ENCODE data around the gene RNF220. TPM values are rescaled to one million over a fixed set of nuclear protein-coding genes. Genes with fewer than 3 reads are reported as not detected.
A peak's percentile ranks its signal among the peaks of the same experiment; 100 is the strongest.

The RNF220 gene
- total RNA-seq, 2 donors from 2014 or later = 121 to 125 TPM

DNA sequence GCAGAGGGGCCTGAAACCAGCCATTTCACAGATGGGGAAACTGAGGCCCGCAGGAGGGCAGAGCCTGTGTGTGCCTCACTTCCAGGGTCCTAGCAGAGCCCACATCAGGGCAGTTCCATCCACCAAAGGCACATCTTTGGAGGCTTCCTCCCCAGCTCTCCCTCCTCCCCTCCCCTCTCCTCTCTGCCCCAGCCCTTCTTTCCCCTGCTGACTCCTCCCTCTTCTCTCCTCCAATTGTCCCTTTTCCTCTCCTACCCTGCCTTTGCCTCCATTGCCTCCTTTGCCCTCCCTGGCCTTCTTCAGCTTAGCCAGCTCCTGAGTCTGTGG lies 212.6 kb downstream of the RNF220 start:
- no peak for DNase-seq (ENCODE audit: low spot score)
- no peak for ATAC-seq (ENCODE audit: insufficient number of reproducible peaks, low FRiP score, low read depth)
- H3K4me1 ChIP-seq (ENCODE audit: control insufficient read depth in 1 of 2, low read depth in 2 of 2) = peaks cover 0 to 9% of the 10 kb centered on the region in 2 donors
- H3K9me3 ChIP-seq = no peaks in the 10 kb centered on the region
- no peaks in the 10 kb centered on the region for H3K27me3 ChIP-seq (replicated peaks; ENCODE audit: insufficient read depth)
- peak overlapping the region; percentile 50 for H3K4me3 ChIP-seq
- TF ChIP-seq, protein P1, sequence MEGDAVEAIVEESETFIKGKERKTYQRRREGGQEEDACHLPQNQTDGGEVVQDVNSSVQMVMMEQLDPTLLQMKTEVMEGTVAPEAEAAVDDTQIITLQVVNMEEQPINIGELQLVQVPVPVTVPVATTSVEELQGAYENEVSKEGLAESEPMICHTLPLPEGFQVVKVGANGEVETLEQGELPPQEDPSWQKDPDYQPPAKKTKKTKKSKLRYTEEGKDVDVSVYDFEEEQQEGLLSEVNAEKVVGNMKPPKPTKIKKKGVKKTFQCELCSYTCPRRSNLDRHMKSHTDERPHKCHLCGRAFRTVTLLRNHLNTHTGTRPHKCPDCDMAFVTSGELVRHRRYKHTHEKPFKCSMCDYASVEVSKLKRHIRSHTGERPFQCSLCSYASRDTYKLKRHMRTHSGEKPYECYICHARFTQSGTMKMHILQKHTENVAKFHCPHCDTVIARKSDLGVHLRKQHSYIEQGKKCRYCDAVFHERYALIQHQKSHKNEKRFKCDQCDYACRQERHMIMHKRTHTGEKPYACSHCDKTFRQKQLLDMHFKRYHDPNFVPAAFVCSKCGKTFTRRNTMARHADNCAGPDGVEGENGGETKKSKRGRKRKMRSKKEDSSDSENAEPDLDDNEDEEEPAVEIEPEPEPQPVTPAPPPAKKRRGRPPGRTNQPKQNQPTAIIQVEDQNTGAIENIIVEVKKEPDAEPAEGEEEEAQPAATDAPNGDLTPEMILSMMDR (IDR thresholded peaks at IDR 0.05) = no peak
- no peaks in the 10 kb centered on the region for H3K36me3 ChIP-seq
- no peak overlapping the region for H3K27ac ChIP-seq

DNA sequence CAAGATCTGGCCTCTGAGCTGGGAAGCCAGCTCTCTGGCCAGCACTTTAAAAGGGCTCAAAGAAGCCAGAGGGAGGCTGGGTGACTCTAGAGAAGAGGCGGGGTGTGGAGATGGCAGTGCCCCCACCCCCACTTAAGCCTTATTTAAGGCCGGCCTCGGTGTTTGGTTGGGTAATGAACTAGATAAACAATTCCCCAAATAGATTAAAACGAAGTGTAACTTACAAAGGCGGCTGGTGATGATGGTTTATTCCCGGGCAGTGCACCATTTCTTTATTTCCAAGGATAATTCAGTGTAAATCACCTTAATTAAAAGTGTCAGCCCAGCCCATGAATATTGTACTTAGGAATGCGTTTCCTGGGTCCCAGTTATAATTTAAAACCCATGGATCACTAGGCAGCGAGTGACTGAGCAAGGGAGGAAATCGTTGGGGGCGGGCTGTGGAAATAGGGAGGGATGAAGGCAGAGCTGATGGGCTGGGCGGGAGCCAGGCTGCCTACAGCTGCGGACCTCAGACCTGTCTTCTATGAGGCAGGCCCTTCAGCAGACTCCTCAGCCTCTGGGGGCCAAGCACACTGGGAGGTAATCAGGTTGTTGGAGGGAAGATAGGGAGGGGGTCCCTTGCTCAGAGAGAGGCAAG lies 214.3 kb downstream of the RNF220 start:
- DNase-seq (ENCODE audit: low spot score) = no peak
- TF ChIP-seq, protein P1 (IDR thresholded peaks at IDR 0.05) = no peak
- no peak overlapping the region for H3K4me3 ChIP-seq
- no peaks in the 10 kb centered on the region for H3K36me3 ChIP-seq
- peaks cover 0 to 9% of the 10 kb centered on the region in 2 donors for H3K4me1 ChIP-seq (ENCODE audit: control insufficient read depth in 1 of 2, low read depth in 2 of 2)
- no peaks in the 10 kb centered on the region for H3K9me3 ChIP-seq
- no peak for ATAC-seq (ENCODE audit: insufficient number of reproducible peaks, low FRiP score, low read depth)
- H3K27ac ChIP-seq = no peak overlapping the region
- no peaks in the 10 kb centered on the region for H3K27me3 ChIP-seq (replicated peaks; ENCODE audit: insufficient read depth)

DNA sequence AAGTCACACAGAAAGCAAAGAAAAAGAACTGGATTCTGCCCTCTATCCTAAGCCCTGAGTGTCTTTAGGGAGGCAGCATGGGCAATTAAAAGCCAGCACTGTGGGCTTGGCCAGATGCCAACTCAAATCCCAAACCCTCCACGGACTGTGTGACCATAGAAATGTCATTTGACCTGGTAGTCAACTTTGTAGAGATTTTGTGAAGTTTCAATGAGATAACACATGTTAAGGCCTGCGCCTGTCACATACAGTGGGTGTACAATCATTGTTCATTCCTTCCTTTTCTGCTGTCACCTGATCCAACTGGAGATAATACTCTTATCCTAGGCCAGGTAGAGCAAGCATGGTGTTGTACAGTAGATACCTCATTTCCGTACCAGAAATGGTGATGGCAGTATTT lies 215.0 kb downstream of the RNF220 start:
- Histone ChIP-seq H3K27ac (no peak overlapping the region), H3K36me3 (no peaks in the 10 kb centered on the region), H3K4me3 (no peak overlapping the region), H3K27me3 (replicated peaks; ENCODE audit: insufficient read depth) (no peaks in the 10 kb centered on the region), H3K9me3 (no peaks in the 10 kb centered on the region), H3K4me1 (ENCODE audit: control insufficient read depth in 1 of 2, low read depth in 2 of 2) (peaks cover 0 to 9% of the 10 kb centered on the region in 2 donors)
- DNase-seq (ENCODE audit: low spot score) (no peak), ATAC-seq (ENCODE audit: insufficient number of reproducible peaks, low FRiP score, low read depth) (no peak)
- TF ChIP-seq, protein P1 (IDR thresholded peaks at IDR 0.05) = no peak

DNA sequence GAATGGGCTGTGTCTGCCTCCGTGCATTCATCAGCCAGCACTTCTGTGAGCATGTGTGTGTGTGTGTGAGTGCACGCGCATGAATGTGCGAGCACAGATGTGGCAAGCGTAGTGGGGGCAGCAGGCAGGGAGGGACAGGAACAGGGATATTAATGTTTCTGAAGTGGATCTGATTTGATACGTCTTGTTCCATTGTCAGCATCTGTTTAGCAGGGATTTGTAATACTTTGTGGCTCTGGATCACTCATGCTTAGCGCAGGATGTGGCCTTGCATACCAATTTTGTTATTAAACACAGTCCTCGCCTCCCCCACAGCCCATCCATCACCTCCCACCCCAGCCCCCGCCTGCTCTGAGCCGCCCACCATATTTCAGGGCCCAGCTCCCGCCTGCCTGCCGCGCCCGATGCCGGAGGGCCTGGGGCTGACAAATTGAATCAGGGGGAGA lies 216.8 kb downstream of the RNF220 start:
- no peaks in the 10 kb centered on the region for H3K36me3 ChIP-seq
- no peak overlapping the region for H3K27ac ChIP-seq
- no peaks in the 10 kb centered on the region for H3K9me3 ChIP-seq
- ATAC-seq (ENCODE audit: insufficient number of reproducible peaks, low FRiP score, low read depth) (no peak), DNase-seq (ENCODE audit: low spot score) (no peak)
- TF ChIP-seq, protein P1 (IDR thresholded peaks at IDR 0.05) = no peak
- no peaks in the 10 kb centered on the region for H3K27me3 ChIP-seq (replicated peaks; ENCODE audit: insufficient read depth)
- no peak overlapping the region for H3K4me3 ChIP-seq
- H3K4me1 ChIP-seq (ENCODE audit: control insufficient read depth in 1 of 2, low read depth in 2 of 2) = peaks cover 0 to 7% of the 10 kb centered on the region in 2 donors

DNA sequence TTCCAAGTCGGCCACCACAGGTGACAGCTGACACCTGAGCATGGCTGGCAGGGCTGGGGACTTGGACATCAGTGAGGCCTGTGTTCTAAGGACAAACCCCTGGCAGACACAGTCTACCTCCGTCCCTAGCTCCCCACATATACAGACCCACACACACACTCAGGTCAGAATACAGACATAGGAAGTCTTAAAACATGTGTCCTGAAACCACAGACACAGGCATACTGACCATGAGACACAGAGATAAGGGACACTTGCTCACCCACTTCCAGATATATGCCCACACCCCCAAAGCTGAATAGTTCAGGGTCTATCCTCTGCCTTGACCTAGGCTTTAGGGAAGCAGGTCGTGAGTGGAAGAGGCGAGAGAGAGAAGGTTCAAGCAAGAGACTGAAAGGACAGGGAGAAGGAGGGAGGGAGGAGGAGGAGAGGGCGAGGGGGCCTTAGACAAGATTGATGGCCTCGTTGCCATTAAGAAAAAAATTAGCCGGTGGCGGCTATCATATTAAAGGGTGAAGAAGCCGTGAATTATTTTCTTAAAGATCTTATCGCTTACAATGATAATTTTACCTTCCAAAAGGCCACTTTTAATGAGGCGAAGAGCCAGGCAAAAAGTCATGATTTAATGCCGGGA lies 219.3 kb downstream of the RNF220 start:
- no peak for DNase-seq (ENCODE audit: low spot score)
- no peak overlapping the region for H3K4me3 ChIP-seq
- no peak for ATAC-seq (ENCODE audit: insufficient number of reproducible peaks, low FRiP score, low read depth)
- TF ChIP-seq, protein P1 (IDR thresholded peaks at IDR 0.05) = no peak
- H3K27ac ChIP-seq = no peak overlapping the region
- H3K4me1 ChIP-seq (ENCODE audit: control insufficient read depth in 1 of 2, low read depth in 2 of 2) = no peaks in the 10 kb centered on the region
- H3K36me3 ChIP-seq = no peaks in the 10 kb centered on the region
- no peaks in the 10 kb centered on the region for H3K9me3 ChIP-seq
- H3K27me3 ChIP-seq (replicated peaks; ENCODE audit: insufficient read depth) = no peaks in the 10 kb centered on the region

Data from thoracic aorta (tissue), 2 donors.